Vagina (tissue), 2 donors: ENCODE data around the gene CARD11. TPM values are rescaled to one million over a fixed set of nuclear protein-coding genes. Genes with fewer than 3 reads are reported as not detected.
"Not testable (repeated sequence)": the region's sequence is repeated elsewhere in the genome, so short reads cannot be mapped to it uniquely, and the experiment has no call there.

Experiments used
- DNase-seq, 2 donors: peaks; one replicate each; pipeline ENCODE4 v3.0.0-alpha.2; 2017; ENCODE audit errors: extremely low spot score in 2 of 2
- H3K27ac ChIP-seq: fragments of 200-600 bp; sonication (generic); one replicate; pipeline ENCODE4 v1.5.1; 2019
- H3K27me3 ChIP-seq: fragments of 200-600 bp; sonication (generic); one replicate; pipeline ENCODE4 v1.5.1; 2019
- H3K36me3 ChIP-seq, 2 donors: fragments of 200-600 bp; sonication (generic); one replicate each; pipeline ENCODE4 v1.5.1; 2017 to 2019
- H3K4me1 ChIP-seq: fragments of 200-600 bp; sonication (generic); one replicate; pipeline ENCODE4 v1.5.1; 2019
- H3K4me3 ChIP-seq, 2 donors: fragments of 200-600 bp; sonication (generic); 1 replicate in 1 of 2; 2 replicates in 1 of 2; pipeline ENCODE4 v1.5.1; 2016 to 2019
- H3K9me3 ChIP-seq: fragments of 200-600 bp; sonication (generic); one replicate; pipeline ENCODE4 v1.5.1; 2019
- CTCF ChIP-seq, 3 experiments: fragments of 450-650 bp in 2 of 3; fragments of 200-600 bp in 1 of 3; sonication (generic) in 1 of 3; IDR thresholded peaks; one replicate each; pipeline ENCODE4 v1.5.1; 2017 to 2019; ENCODE audit warnings: antibody characterized with exemption in 3 of 3, mild to moderate bottlenecking in 2 of 3, moderate library complexity in 2 of 3
- POLR2A ChIP-seq, 2 donors: fragments of 450-650 bp; IDR thresholded peaks; one replicate each; pipeline ENCODE4 v1.6.1; 2017; ENCODE audit warnings: antibody characterized with exemption in 2 of 2, mild to moderate bottlenecking in 2 of 2, moderate library complexity in 2 of 2
- POLR2AphosphoS5 ChIP-seq, 2 donors: sonication (generic); formaldehyde crosslinking; IDR thresholded peaks; one replicate each; pipeline ENCODE4 v1.9.0; 2017; ENCODE audit warnings: antibody characterized with exemption in 2 of 2, mild to moderate bottlenecking in 2 of 2, low read depth in 1 of 2; ENCODE audit not compliant: insufficient read depth in 1 of 2
- intact Hi-C: fragments of 100-400 bp; cut with DNase I; formaldehyde crosslinking; loops from one replicate; pipeline ENCODE4 v1.15.1; 2023
- total RNA-seq: library from RNA; depleted of rRNA; stranded (reverse); fragments of >200 nt; gene quantifications from one replicate; pipeline ENCODE4 v1.2.3, GENCODE V29; 2016

Gene CARD11
- total RNA-seq, 1 donor from 2014 or later, result 2.9 TPM

DNA sequence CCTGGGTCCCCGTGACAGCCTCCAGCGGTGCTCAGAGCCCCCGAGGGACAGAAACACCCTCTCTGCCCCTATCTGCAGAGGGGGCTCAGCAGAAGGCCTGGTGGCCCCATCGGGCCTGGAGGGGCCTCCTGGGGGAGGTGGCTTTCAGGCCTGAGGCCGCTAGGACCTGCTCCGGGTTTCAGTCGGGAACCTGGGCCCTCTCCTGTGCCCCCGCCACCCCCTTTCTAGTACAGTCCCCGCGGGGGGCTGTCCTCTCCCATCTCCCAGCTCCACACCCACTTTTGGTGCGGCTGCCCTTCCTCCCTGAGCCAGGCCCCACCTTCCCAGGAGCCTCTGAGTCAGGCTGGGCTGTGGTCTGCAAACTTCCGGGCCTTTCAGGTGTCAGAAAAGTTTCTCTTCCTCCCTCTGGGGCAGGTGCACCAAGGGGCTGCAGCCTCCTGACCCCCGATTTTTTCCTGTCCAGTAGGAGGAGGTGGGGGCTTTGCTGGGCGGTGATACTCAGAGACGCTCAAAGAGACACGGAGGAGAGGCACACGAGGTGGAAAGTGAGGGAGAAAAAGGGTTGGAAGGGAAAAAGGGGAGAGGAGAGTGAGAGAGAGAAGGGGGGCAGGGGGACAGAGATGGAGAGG is 692 bp downstream of the CARD11 start:
- TF ChIP-seq POLR2AphosphoS5 (IDR thresholded peaks at IDR 0.05; ENCODE audit: insufficient read depth in 1 of 2, low read depth in 1 of 2) (no peak), POLR2A (IDR thresholded peaks at IDR 0.05) (no peak), CTCF (IDR thresholded peaks at IDR 0.05) (no peak)
- no peaks in the 10 kb centered on the region for H3K9me3 ChIP-seq
- no peaks in the 10 kb centered on the region for H3K36me3 ChIP-seq
- peaks cover 12% of the 10 kb centered on the region for H3K4me1 ChIP-seq
- peak overlapping the region in 1 of 2 donors; percentile 32 for H3K4me3 ChIP-seq
- no peak overlapping the region for H3K27ac ChIP-seq
- no peak for DNase-seq
- H3K27me3 ChIP-seq, result no peaks in the 10 kb centered on the region
- intact Hi-C loops, result no loop called here

DNA sequence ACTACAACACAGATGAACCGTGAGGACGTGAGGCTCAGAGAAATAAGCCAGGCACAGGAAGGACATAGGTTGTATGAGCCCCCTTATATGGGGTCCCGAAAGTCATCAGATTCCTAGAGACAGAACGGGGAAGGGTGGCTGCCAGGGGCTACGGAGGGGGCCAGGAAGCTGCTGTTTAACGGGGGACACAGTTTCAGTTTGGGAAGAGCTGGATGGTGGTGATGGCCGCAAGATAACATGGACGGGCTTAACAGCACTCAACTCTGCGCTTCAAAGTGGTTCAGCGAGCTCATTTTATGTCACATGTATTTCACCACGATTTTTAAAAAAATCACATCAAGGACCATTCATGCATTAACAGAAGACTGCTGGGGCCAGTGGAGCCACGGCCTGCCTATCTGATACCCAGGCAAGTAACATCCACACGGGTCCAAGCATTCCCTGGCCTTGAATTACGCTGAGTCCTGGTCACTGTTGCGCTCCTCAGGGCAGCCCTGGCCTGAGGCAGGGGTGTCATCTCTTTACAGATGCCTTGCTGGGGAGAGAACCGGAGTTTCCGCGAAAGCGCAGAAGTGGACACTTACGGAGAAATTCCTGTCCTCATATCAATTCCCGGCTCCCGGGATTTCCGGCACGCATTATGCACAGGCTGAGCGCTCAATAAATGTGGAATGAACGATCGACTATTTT is 1.5 kb downstream of the CARD11 start:
- no peak for DNase-seq
- Histone ChIP-seq H3K4me1 (peaks cover 12% of the 10 kb centered on the region), H3K27ac (no peak overlapping the region), H3K9me3 (no peaks in the 10 kb centered on the region), H3K27me3 (no peaks in the 10 kb centered on the region), H3K36me3 (no peaks in the 10 kb centered on the region), H3K4me3 (no peak overlapping the region)
- intact Hi-C loops, result no loop called here
- no peak for TF ChIP-seq POLR2A (IDR thresholded peaks at IDR 0.05)
- TF ChIP-seq POLR2AphosphoS5 (IDR thresholded peaks at IDR 0.05; ENCODE audit: insufficient read depth in 1 of 2, low read depth in 1 of 2), result no peak
- TF ChIP-seq CTCF (IDR thresholded peaks at IDR 0.05), result no peak

- intact Hi-C loops, result no loop called here
- no peaks in the 10 kb centered on the region for H3K9me3 ChIP-seq
- peaks cover 12% of the 10 kb centered on the region for H3K4me1 ChIP-seq
- H3K27me3 ChIP-seq, result no peaks in the 10 kb centered on the region
- DNase-seq, result no peak
- H3K27ac ChIP-seq, result no peak overlapping the region
- TF ChIP-seq CTCF (IDR thresholded peaks at IDR 0.05) (no peak), POLR2A (IDR thresholded peaks at IDR 0.05) (no peak), POLR2AphosphoS5 (IDR thresholded peaks at IDR 0.05; ENCODE audit: insufficient read depth in 1 of 2, low read depth in 1 of 2) (no peak)
- no peak overlapping the region for H3K4me3 ChIP-seq
- no peaks in the 10 kb centered on the region for H3K36me3 ChIP-seq
These were observed 3.9 kb downstream of the CARD11 start for GRCh38 chr7:3039787-3040186.

- H3K4me1 ChIP-seq, H3K27ac ChIP-seq, H3K4me3 ChIP-seq, H3K27me3 ChIP-seq, H3K9me3 ChIP-seq, intact Hi-C loops, DNase-seq, H3K36me3 ChIP-seq: not testable (repeated sequence)
These were observed 5.7 kb downstream of the CARD11 start for GRCh38 chr7:3038011-3038410.

DNA sequence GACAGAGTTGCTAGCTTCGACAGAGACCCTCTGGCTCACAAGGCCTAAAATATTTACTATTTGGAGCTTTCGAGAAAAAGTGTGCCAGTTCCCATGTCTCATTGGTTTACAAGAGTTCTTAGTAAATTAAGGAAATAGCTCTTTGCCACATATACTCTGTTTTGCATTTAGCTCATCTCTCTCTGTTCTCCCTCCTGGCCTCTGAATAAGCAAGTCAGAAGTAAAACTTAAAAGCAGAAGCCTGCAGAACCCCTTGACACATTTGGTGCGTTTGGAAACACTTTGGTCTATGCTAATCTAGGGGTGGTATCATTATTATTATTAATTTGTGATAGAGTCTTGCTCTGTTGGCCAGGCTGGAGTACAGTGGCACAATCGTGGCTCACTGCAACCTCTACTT is 6.4 kb downstream of the CARD11 start:
- Histone ChIP-seq H3K27me3 (no peaks in the 10 kb centered on the region), H3K27ac (no peak overlapping the region), H3K4me3 (no peak overlapping the region), H3K9me3 (no peaks in the 10 kb centered on the region), H3K36me3 (no peaks in the 10 kb centered on the region), H3K4me1 (no peaks in the 10 kb centered on the region)
- intact Hi-C loops, result no loop called here
- TF ChIP-seq POLR2AphosphoS5 (IDR thresholded peaks at IDR 0.05; ENCODE audit: insufficient read depth in 1 of 2, low read depth in 1 of 2), result no peak
- TF ChIP-seq CTCF (IDR thresholded peaks at IDR 0.05), result no peak
- no peak for TF ChIP-seq POLR2A (IDR thresholded peaks at IDR 0.05)
- no peak for DNase-seq
